B cell (primary cell): ENCODE measurements around the gene MAML2. TPM values are rescaled to one million over a fixed set of nuclear protein-coding genes. Genes with fewer than 3 reads are reported as not detected.

Source experiments
- ATAC-seq: fragments of 200-7000 bp; cut with Tn5 transposase; one replicate; pipeline ENCODE4 v1.10.0; 2021; ENCODE audit warnings: low read depth, mild to moderate bottlenecking, moderate number of reproducible peaks, moderate library complexity
- CTCF ChIA-PET: fragments of 350-600 bp; sonication (Branson Sonifier 250); formaldehyde crosslinking; loops from one replicate; lab custom pipeline; 2021; ENCODE audit warnings: antibody characterized with exemption, inconsistent platforms; lab: Charles Lee
- POLR2A ChIA-PET: fragments of 350-600 bp; sonication (Branson Sonifier 250); formaldehyde crosslinking; loops from one replicate; lab custom pipeline; 2021; ENCODE audit warnings: antibody characterized with exemption; lab: Charles Lee
- DNase-seq: peaks from one replicate; pipeline ENCODE4 v3.0.0; 2013
- H2AFZ ChIP-seq: 2 replicates; pipeline ENCODE4 v1.6.1; 2012; ENCODE audit warnings: mild to moderate bottlenecking, low read depth, low read length; ENCODE audit not compliant: insufficient read depth, poor library complexity, severe bottlenecking
- H3K27ac ChIP-seq, 2 donors: 1 replicate in 1 of 2; 2 replicates in 1 of 2; pipeline ENCODE4 v1.5.1; 2012 to 2013; ENCODE audit warnings: low read length in 2 of 2, mild to moderate bottlenecking in 2 of 2, moderate library complexity in 1 of 2
- H3K27me3 ChIP-seq, 4 experiments: fragments of 200-600 bp in 1 of 4; sonication (generic) in 1 of 4; replicated peaks in 1 of 4; 1 replicate in 2 of 4; 2 replicates in 2 of 4; pipeline versions ENCODE4 v1.6.1 to v1.7.0; 2013 to 2016; ENCODE audit warnings: low read length in 3 of 4, mild to moderate bottlenecking in 2 of 4, mixed read lengths in 1 of 4, moderate library complexity in 1 of 4; ENCODE audit not compliant: insufficient read depth in 4 of 4, control insufficient read depth in 3 of 4; ENCODE audit errors: control extremely low read depth in 1 of 4
- H3K36me3 ChIP-seq, 2 experiments: replicated peaks in 1 of 2; 1 replicate in 1 of 2; 2 replicates in 1 of 2; pipeline versions ENCODE4 v1.6.1 to v1.7.1; 2013; ENCODE audit warnings: low read length in 1 of 2; ENCODE audit not compliant: insufficient read depth in 2 of 2, control insufficient read depth in 1 of 2; ENCODE audit errors: control extremely low read depth in 1 of 2, extremely low read depth in 1 of 2
- H3K4me1 ChIP-seq, 2 donors: fragments of 200-600 bp in 1 of 2; sonication (generic) in 1 of 2; 1 replicate in 1 of 2; 2 replicates in 1 of 2; pipeline versions ENCODE4 v1.5.1 to v1.6.1; 2013 to 2017; ENCODE audit warnings: low read length in 2 of 2; ENCODE audit not compliant: control insufficient read depth in 2 of 2, insufficient read depth in 2 of 2
- H3K4me2 ChIP-seq: replicated peaks from 2 replicates; pipeline ENCODE3; 2012; ENCODE audit warnings: mild to moderate bottlenecking, low read depth, low read length; ENCODE audit not compliant: poor library complexity, severe bottlenecking
- H3K4me3 ChIP-seq, 5 experiments: fragments of 200-600 bp in 1 of 5; sonication (generic) in 1 of 5; 1 replicate in 3 of 5; 2 replicates in 2 of 5; pipeline versions ENCODE4 v1.5.1 to v1.7.0; 2011 to 2016; ENCODE audit warnings: low read length in 4 of 5, mild to moderate bottlenecking in 4 of 5, low read depth in 2 of 5, control low read depth in 1 of 5, moderate library complexity in 1 of 5; ENCODE audit not compliant: insufficient read depth in 1 of 5; ENCODE audit errors: control extremely low read depth in 1 of 5, extremely low read depth in 1 of 5
- H3K79me2 ChIP-seq: fragments of 200-600 bp; sonication (generic); one replicate; pipeline ENCODE4 v1.6.0; 2016; ENCODE audit warnings: low read length; ENCODE audit not compliant: control insufficient read depth, insufficient read depth
- H3K9ac ChIP-seq: fragments of 200-600 bp; sonication (generic); 2 replicates; pipeline ENCODE4 v1.6.1; 2017; ENCODE audit warnings: mild to moderate bottlenecking, low read length, moderate library complexity
- H3K9me3 ChIP-seq, 3 donors: one replicate each; pipeline versions ENCODE4 v1.6.1 to v1.7.1; 2013; ENCODE audit warnings: low read length in 2 of 3; ENCODE audit not compliant: control insufficient read depth in 2 of 3, insufficient read depth in 1 of 3; ENCODE audit errors: control extremely low read depth in 1 of 3
- H4K20me1 ChIP-seq: 2 replicates; pipeline ENCODE4 v1.6.0; 2012; ENCODE audit warnings: mild to moderate bottlenecking, low read length; ENCODE audit not compliant: insufficient read depth, control insufficient read depth, poor library complexity, severe bottlenecking
- H3K27ac Mint-ChIP-seq: one replicate; pipeline ENCODE4 v1.8.0; 2021; ENCODE audit warnings: mixed read lengths
- H3K27me3 Mint-ChIP-seq: one replicate; pipeline ENCODE4 v1.8.0; 2021; ENCODE audit warnings: mixed read lengths
- H3K4me1 Mint-ChIP-seq: one replicate; pipeline ENCODE4 v1.8.0; 2021; ENCODE audit warnings: mixed read lengths
- H3K4me3 Mint-ChIP-seq: one replicate; pipeline ENCODE4 v1.8.0; 2021; ENCODE audit warnings: mixed read lengths
- H3K9me3 Mint-ChIP-seq: one replicate; pipeline ENCODE4 v1.8.0; 2022; ENCODE audit warnings: mixed read lengths; ENCODE audit not compliant: insufficient read depth
- CTCF ChIP-seq: fragments of 200-600 bp; IDR thresholded peaks from one replicate; pipeline ENCODE4 v1.8.0; 2022; ENCODE audit warnings: antibody characterized with exemption, mild to moderate bottlenecking
- EZH2 ChIP-seq: IDR thresholded peaks from 2 replicates; pipeline ENCODE4 v1.6.1; 2012; ENCODE audit warnings: borderline replicate concordance, low read depth, mild to moderate bottlenecking, moderate library complexity, low read length; ENCODE audit not compliant: insufficient read depth, poor library complexity, severe bottlenecking
- WGBS: methylation state at CpG from one replicate; pipeline ENCODE4 v1.1.5; 2013; ENCODE audit warnings: missing lambda C conversion rate; ENCODE audit not compliant: insufficient coverage; 5-methylcytosine and 5-hydroxymethylcytosine counted together
- intact Hi-C: fragments of 100-400 bp; cut with micrococcal nuclease; formaldehyde crosslinking; loops from one replicate; pipeline ENCODE4 v1.10.0; 2022
- polyA plus RNA-seq: library from polyadenylated mRNA; depleted of rRNA; stranded (reverse); fragments of >200 nt; gene quantifications from 2 replicates; pipeline ENCODE4 v1.2.3, GENCODE V29; 2012
- total RNA-seq, 2 donors: library from RNA; stranded (reverse); fragments of 120-200 nt in 1 of 2; gene quantifications; 1 replicate in 1 of 2; 2 replicates in 1 of 2; pipeline versions ENCODE4 v1.2.3 to v1.2.4, GENCODE V29; 2013 to 2022

Gene MAML2
- total and polyA plus RNA-seq, 2 donors (not counting 1 experiment from before 2014, with no cell fraction given) = 10.7 to 26.4 TPM

- WGBS = 97% methylated on average over 5 of the region's 10 CpGs
- no peak overlapping the region for H3K27ac ChIP-seq
- intact Hi-C loops = no loop called here
- peaks cover 18% of the 10 kb centered on the region for H4K20me1 ChIP-seq
- no peaks in the 10 kb centered on the region for H3K27me3 Mint-ChIP-seq
- peaks cover 0 to 5% of the 10 kb centered on the region in 2 donors for H3K4me1 ChIP-seq
- H3K9me3 Mint-ChIP-seq = no peaks in the 10 kb centered on the region
- no peak overlapping the region for H3K27ac Mint-ChIP-seq
- no peak overlapping the region for H3K4me3 ChIP-seq
- no peak overlapping the region for H3K9ac ChIP-seq
- POLR2A ChIA-PET = interaction anchor here (0.7 kb wide), 1 partner anchor 15 kb away, joined by 5 read pairs; no protein-coding TSS in a partner anchor
- no peak overlapping the region for H3K4me3 Mint-ChIP-seq
- ATAC-seq (no peak), DNase-seq (no peak)
- H3K27me3 ChIP-seq = no peaks in the 10 kb centered on the region
- H2AFZ ChIP-seq = no peak overlapping the region
- peaks cover 25% of the 10 kb centered on the region for H3K4me1 Mint-ChIP-seq
- H3K4me2 ChIP-seq = no peak overlapping the region
- no peaks in the 10 kb centered on the region for H3K9me3 ChIP-seq
- no peaks in the 10 kb centered on the region for H3K36me3 ChIP-seq
- H3K79me2 ChIP-seq = peaks cover 82% of the 10 kb centered on the region
- TF ChIP-seq EZH2 (no peak), CTCF (no peak)
- CTCF ChIA-PET = interaction anchor here (1.3 kb wide), 1 partner anchor 19 kb away, joined by 6 read pairs; the partner anchor contains the start of gene MAML2
These were observed 20.0 kb downstream of the MAML2 start for GRCh38 chr11:96322775-96323641.

GRCh38 chr11:96321091-96321490, 21.9 kb downstream of the MAML2 start:
- H2AFZ ChIP-seq = no peak overlapping the region
- H3K4me3 ChIP-seq = no peak overlapping the region
- peaks cover 74% of the 10 kb centered on the region for H3K79me2 ChIP-seq
- WGBS = no CpG with 5 or more reads among the region's 5 CpGs
- no peaks in the 10 kb centered on the region for H3K9me3 ChIP-seq
- ChIA-PET POLR2A (no interaction called here), CTCF (no interaction called here)
- no peaks in the 10 kb centered on the region for H3K27me3 ChIP-seq
- H3K4me1 ChIP-seq = peaks cover 0 to 5% of the 10 kb centered on the region in 2 donors
- no peak overlapping the region for H3K9ac ChIP-seq
- no peak overlapping the region for H3K27ac ChIP-seq
- no peak for TF ChIP-seq EZH2
- TF ChIP-seq CTCF = no peak
- ATAC-seq = no peak
- H3K4me3 Mint-ChIP-seq = no peak overlapping the region
- H3K27me3 Mint-ChIP-seq = no peaks in the 10 kb centered on the region
- no peak for DNase-seq
- H3K27ac Mint-ChIP-seq = no peak overlapping the region
- no peaks in the 10 kb centered on the region for H3K9me3 Mint-ChIP-seq
- H3K36me3 ChIP-seq = peaks cover 0 to 7% of the 10 kb centered on the region in 2 experiments
- no peak overlapping the region for H3K4me2 ChIP-seq
- H3K4me1 Mint-ChIP-seq = peaks cover 35% of the 10 kb centered on the region
- intact Hi-C loops = no loop called here
- peaks cover 7% of the 10 kb centered on the region for H4K20me1 ChIP-seq
